Measurements from ENCODE around the gene PHLPP1.

The PHLPP1 gene

DNA sequence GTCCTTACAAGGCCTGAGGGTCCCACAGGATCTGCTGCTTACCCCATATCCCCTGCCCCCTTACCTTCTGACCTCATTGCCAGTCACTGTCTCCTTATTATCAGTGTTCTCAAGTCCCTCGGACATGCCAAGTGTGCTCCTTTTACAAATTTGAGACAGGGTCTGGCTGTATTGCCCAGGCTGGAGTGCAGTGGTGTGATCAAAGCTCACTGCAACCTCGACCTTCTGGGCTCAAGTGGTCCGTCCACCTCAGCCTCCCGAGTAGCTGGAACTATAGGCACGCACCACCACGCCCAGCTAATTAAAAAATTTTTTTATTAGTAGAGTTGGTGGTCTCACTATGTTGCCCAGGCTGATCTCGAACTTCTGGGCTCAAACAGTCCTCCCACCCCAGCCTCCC, 141.0 kb downstream of the PHLPP1 start:
- no peak for DNase-seq

DNA sequence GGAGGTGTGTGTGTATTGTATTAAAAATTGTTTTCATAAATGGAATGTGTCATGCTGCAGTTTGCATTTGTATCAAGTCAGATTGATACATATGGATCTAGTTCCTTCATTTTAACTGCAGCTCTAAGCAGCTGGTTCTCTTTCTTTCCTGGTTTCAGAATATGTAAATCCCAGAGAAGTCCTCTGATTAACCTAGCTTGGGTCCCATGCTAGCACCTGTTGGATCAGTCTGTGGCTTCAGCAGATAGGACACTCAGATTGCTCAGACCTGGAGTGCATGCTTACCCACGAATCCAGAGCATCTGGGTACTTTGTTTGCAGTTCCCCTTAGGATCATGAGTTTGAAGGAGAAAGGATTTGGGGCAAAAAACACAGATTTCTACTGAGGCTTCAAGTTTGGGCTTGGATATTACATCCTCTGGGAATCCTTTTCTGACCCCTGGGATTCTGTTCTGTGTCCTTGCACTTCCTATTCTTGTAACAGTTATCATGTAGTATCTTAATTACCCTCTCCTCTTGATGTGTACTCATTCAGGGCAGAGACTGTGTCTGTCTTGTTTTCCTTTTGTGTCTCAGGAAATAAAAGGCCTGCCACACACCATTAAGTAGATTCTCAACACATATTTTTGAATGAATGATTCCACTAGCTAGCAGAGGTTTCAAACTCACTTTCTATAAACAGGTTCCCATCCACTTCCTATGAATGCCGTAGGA, 142.1 kb downstream of the PHLPP1 start:
- DNase-seq = no peak

DNA sequence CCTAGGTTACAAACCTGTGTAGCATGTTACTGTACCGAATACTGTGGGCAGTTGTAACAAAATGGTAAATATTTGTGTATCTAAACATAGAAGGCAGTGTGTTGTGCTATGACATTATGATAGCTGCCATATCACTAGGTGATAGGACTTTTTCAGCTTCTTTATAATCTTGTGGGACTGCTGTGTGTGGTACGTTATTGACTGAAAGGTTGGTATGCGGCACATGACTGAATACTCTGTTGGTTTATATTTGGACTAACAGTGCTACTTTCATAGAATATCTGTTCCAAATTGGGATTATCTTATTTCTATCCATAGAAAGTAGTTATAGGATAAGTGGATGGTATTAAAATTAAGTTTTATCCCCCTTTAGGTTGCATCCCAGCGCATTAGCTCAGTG, 144.7 kb downstream of the PHLPP1 start:
- DNase-seq = no peak

GRCh38 chr18:62862466-62862865, 147.1 kb downstream of the PHLPP1 start:
- DNase-seq = peak; percentile 20

DNA sequence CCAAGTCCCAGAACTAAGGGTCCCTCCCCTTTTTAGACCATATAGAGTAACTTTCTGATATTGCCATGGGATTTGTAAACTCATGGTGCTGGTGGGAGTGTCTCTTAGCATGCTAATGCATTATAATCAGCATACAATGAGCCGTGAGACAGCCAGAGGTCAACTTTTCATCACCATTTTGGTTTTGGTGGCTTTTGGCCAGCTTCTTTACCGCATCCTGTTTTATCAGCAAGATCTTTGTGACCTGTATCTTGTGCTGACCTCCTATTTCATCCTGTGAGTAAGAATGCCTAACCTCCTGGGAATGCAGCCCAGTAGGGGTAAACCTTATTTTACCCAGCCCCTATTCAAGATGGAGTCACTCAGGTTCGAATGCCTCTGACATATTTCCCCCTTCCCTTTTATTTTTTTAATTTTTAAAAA, 148.2 kb downstream of the PHLPP1 start:
- DNase-seq = peak; percentile 70

- DNase-seq = no peak
These were observed 150.2 kb downstream of the PHLPP1 start for GRCh38 chr18:62865498-62865897.

DNA sequence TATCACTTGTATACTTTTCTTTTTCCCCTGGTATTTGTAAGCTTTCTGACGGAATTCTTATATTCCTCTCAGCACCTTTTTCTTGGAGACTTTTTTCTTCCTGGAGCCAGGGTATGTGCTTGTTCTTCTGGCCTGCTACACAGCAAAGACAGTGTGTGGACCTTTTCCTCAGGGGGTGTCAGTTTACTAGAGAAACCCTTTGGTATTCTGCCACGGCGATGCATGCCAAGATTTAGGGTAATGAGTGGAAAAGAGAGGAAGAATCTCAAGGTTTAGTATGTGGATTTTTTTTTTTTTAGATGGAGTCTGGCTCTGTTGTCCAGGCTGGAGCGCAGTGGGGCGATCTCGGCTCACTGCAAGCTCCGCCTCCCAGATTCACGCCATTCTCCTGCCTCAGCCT, 152.2 kb downstream of the PHLPP1 start:
- no peak for DNase-seq

DNA sequence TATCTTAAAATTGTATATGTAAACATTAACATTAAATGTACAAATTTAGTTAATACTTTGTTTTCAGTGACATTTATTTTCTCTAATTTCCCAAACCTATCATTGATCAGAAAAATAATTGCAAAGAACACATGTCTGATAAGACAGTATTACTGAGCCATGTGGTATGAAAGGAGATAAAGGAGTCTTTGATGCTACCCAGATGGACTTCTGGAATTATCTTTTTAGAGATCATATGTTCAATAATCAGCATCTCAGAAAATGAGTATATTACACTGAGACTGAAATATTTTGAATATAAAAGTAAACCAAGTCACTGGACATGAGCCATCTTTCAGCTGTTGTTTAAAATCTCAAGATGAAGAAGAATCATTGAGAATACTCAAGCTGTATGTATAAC, 153.3 kb downstream of the PHLPP1 start:
- DNase-seq = no peak

DNA sequence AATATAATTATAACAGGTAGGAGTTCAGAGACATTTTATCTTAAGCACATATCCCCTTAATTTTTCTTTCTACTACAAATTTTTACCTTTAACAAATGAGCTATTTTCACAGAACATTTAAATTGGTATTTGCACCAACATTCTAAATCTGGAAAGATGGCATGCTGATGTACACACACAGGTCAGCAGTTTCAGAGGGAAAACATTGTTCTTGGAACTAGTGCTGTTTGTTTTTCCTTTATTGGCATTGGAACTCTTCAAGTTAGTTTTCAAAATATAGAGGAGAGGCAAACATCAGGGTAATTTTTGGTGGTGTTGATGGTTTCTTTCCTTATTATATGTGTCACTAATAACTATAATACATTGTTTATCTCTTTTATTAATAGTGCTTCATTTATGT, 155.3 kb downstream of the PHLPP1 start:
- no peak for DNase-seq

DNA sequence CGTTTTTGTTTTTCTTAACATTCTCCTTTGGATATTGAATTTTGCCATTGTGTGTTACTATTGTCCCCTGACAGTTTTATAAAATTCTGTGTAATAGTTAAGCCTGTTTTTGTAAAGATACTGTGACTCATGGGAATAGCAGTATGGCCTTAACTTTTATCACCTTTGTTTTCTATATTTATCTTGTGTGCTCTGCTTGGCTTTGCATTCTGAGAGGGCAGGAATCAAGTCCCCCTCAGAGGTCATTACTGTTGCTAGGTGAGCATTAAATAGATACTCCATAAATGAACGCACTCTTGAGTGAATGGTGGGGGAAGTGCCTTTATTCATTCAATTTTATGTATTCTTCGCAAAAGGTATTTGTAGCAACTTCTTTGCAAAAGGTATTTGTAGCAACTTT, 160.0 kb downstream of the PHLPP1 start:
- DNase-seq = no peak

- no peak for DNase-seq
These were observed 160.8 kb downstream of the PHLPP1 start for GRCh38 chr18:62876111-62876510.

DNA sequence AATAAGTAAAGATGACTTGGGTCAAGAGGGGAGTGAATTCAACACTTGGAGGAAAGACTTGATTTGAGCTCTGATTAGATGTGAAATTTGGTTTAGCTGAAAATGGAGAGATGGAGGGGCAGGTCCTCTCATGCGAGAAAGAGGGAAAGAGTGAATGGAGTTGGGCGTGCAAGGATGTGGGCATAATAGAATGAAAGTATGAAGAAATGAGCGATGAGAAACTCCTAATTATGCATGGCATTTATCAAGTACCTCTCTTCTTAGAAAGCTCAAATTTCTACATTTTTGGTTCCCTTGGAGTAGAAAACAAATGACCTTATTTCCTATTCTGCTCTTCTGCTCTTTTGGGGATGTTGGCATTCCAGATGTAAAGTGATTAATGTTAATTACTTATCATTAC, 161.5 kb downstream of the PHLPP1 start:
- no peak for DNase-seq

GRCh38 chr18:62877411-62878221, 162.3 kb downstream of the PHLPP1 start:
- peak; percentile 89 for DNase-seq

DNA sequence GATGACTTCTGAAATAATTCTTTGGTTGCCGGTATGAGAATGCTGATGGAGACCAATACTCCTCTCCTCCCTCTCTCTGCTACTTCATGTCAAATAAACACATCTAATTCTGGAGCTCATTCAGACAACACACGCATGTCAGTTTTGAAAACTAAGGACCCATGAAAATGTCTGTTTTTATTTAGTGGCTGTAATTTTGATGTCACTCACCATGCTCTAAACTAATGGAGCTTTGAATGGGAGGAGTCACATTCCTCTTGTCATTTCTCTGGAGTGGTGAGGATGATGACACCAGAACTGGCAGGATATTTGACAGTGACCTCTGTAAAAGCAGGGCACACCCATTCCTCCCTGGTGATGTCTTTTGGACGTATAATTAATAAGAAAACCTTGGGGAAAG, 163.0 kb downstream of the PHLPP1 start:
- DNase-seq = peak; percentile 46

DNA sequence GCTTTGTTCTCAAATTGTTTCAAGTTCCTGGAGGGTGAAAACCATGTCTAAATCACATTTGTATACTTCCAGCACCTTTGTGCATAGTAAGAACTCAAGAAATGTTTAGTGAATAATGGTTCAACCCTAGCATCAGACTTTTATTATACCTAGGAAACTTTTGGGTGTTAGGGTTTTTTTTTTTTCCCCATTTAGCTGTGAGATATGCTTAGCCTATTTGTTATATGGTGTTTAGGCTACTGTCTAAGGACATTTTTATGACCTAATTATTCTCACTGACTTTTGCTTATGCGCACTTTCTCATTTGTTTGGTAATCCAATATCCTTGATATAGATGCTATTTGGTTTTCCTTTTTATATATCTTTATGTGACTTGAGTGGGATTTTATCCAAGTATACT, 164.7 kb downstream of the PHLPP1 start:
- DNase-seq = no peak

DNA sequence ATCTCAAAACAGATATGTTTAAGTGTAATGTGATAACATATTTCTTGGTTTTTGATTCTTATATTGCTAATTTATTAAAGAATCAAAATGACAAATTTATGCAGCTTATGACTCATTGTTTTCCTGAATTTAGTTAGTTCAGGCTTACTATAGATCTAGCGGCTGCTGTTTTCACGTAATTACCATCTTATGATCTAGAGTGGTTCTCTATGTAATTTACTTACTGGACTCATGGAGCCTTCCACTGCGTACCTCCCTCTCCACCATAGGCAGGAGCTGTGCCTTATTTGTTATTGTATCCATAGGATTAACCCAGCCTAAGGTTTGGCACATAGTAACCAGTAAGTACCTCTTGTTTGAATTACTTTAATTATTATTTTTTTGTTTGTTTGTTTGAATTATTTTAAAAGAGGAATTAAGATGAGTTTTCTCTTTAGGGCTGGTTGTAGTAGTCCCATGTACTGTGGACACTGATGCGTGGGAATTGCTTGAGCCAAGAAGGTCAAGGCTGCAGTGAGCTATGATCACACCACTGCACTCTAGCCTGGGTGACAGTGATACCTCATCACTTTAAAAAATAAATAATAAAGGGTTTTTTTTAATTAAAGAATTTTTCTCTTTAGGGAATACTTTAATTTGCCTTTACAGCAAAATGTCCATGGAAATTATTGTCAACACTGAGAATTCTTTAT, 165.5 kb downstream of the PHLPP1 start:
- no peak for DNase-seq

GRCh38 chr18:62881509-62882016, 166.2 kb downstream of the PHLPP1 start:
- DNase-seq = peak; percentile 92

DNA sequence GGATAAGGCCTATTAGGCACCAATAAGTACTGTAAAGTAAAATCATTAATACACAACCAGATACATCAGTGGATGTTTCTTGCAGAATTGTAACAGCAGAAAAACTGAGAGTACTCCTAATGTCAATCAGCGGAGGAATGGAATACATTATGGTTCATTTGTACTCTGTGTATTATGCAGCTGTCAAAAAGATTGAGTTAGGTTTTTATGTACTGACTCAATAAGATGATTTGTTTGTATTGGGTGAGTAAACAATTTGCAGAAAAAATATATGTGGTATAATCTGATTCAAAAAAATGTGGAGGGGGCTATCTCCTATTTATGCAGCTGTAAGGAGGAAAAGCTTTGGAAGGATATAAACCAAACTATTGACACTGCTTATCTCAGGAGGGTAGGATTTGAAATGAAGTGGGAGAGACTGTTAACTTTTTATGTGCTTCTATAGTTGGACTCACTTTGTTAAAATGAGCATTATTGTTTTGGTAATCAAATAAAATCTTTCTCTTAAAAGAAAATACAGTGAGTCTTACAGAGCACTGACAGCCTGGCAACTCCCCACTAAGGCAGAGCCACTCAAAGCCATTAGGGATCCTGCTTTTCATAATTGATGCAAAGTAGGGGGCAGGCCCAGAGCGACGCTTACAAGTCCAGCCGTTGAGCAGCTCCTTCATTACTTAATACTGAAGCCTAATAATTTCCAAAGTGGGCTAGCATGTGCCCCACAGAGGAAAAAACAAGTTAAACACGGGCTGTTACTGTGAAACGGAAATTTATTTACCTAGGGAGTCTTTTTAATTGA, 168.8 kb downstream of the PHLPP1 start:
- no peak for DNase-seq

DNA sequence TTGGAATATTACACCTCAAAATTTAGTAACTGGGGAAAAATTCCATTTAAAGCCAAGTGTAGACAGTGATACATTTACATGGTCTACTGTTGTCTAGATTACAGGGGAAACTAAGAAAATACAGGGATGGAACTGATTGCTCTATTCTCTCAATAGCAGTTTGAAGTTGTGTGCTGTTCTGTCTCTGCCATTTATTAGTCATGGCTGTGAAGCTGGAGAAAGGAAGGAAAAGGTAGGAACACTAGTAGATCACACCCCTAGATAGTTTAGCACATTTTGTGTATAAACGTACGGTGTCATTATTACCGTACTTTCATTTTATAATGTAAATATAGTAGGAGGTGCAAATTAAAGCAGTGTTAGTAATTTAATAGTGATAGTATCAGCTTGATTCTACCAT, 170.5 kb downstream of the PHLPP1 start:
- DNase-seq = no peak

DNA sequence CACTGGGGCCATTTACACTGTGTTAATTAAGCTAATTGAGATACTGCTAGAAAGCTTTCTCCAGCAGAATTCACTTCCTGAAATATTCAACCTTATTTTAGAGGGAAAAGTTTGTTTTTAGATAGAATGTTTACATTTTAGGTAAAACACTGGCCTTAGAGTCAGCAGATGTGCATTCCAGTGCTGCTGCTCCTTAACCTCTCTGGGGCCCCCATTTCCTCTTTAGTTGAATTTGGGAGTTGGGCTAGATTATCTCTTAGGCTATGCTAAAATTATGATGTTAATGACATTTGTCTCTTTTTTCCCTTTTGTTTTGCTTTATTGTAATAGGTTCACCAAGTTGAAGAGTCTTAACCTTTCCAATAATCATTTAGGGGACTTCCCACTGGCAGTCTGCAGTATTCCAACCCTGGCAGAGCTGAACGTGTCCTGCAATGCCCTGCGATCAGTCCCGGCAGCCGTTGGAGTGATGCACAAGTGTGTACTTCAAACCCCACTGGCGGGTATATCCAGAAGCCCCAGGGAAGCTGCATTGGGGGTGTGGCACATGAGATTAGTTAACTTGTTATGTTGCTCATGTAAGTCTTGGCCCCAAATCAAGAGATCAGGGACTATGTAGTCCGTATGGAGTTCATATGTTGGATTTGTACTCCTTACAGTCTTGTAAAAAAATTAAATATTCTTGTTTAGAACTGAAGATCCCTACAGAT, 179.5 kb downstream of the PHLPP1 start:
- no peak for DNase-seq

DNA sequence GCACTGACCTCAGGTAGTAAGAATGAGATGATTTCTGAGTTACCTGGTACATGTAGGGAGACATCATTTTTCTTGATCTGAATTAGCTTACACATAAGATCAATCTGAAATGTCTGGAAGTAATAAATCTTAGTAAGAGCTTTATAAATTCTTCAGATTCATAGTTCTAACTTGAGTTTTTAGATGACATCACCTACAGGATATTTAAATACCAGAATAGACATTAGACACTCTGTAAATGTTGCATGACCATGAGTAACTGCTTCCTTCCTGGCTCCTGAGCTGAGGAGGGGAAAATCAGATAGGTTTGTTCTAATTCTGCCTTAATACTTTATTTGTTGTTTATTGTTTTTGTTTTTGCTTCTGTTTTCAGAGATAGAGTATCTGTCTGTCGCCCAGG, 181.8 kb downstream of the PHLPP1 start:
- peak; percentile 70 for DNase-seq

DNA sequence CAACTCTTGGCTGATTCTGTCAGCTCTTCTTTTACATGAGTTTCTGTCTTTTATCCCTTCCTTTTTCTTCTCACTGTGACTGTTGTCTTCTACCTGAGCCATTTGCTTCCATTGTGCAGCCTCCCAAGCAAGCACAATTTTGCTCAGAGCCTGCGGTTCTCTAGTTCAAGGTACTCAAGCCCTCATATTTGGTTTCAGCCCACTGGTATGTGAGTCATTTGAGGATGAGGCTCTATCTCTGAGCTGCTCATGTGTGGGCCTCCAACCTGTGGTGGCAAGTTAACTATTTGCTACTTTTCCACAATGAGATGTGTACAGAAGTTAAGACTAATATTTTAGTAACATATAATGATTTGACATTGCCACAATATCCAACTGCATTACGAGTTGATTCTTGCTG, 183.0 kb downstream of the PHLPP1 start:
- no peak for DNase-seq
